H1 (cell line): ENCODE results near the gene COL11A1. TPM values are rescaled to one million over a fixed set of nuclear protein-coding genes. Genes with fewer than 3 reads are reported as not detected.

ENCODE experiments used
- CHD2 ChIP-seq: IDR thresholded peaks from 2 replicates; pipeline ENCODE4 v1.6.1; 2012; ENCODE audit warnings: low read length, improper control_type of control experiment
- EP300 ChIP-seq, 2 experiments: IDR thresholded peaks; 1 replicate in 1 of 2; 2 replicates in 1 of 2; pipeline ENCODE4 v1.6.1; 2011 to 2012; ENCODE audit warnings: low read depth in 2 of 2, low read length in 2 of 2, mild to moderate bottlenecking in 2 of 2, borderline replicate concordance in 1 of 2, inconsistent platforms in 1 of 2, moderate library complexity in 1 of 2
- GABPA ChIP-seq: IDR thresholded peaks from 2 replicates; pipeline ENCODE4 v1.6.1; 2011; ENCODE audit warnings: mild to moderate bottlenecking, low read length, moderate library complexity, borderline replicate concordance; ENCODE audit not compliant: insufficient read depth
- PHF8 ChIP-seq: fragments of 200-600 bp; sonication (generic); conservative IDR thresholded peaks from 2 replicates; pipeline ENCODE4 v1.7.1; 2012; ENCODE audit warnings: low read depth, mild to moderate bottlenecking, inconsistent platforms, low read length, moderate library complexity
- RXRA ChIP-seq: IDR thresholded peaks from 2 replicates; pipeline ENCODE4 v1.6.1; 2011; ENCODE audit warnings: low read depth, mild to moderate bottlenecking, low read length, moderate library complexity; ENCODE audit not compliant: insufficient read depth
- SAP30 ChIP-seq: fragments of 300-600 bp; sonication (generic); IDR thresholded peaks from 2 replicates; pipeline ENCODE4 v1.7.1; 2012; ENCODE audit warnings: low read length, moderate library complexity, mild to moderate bottlenecking, inconsistent platforms; ENCODE audit not compliant: insufficient read depth, insufficient replicate concordance
- SP1 ChIP-seq: IDR thresholded peaks from 2 replicates; pipeline ENCODE4 v1.6.1; 2011; ENCODE audit warnings: low read depth, low read length
- polyA plus RNA-seq, 7 experiments: library from polyadenylated mRNA; depleted of rRNA in 3 of 7; stranded (reverse) in 5 of 7; unstranded in 2 of 7; fragments of >200 nt in 5 of 7; fragments of 200-250 nt in 2 of 7; gene quantifications; 1 replicate in 5 of 7; 2 replicates in 1 of 7; 4 replicates in 1 of 7; pipeline versions ENCODE4 v1.2.1 to v1.2.3, GENCODE V29; 2011 to 2013; ENCODE audit warnings: missing spikeins in 2 of 7, mixed read lengths in 2 of 7
- total RNA-seq: library from RNA; stranded (reverse); fragmentation: NEBNext Ultra II Directional; extraction: Animal tissue kit (Norgen Biotek cat#: 25700); gene quantifications from 2 replicates; pipeline ENCODE4 v1.2.1, GENCODE V29; 2021

The COL11A1 gene
- total and polyA plus RNA-seq, 2 of the 8 experiments (the other 6 are each of a cell fraction or from before 2014, with no cell fraction given) = 4.0 to 27.9 TPM

- TF ChIP-seq SAP30 = peak; percentile 45
- no peak for TF ChIP-seq EP300 (IDR thresholded peaks at IDR 0.05; ENCODE audit: borderline replicate concordance in 1 of 2, low read depth in 2 of 2, low read length in 2 of 2)
- no peak for TF ChIP-seq GABPA
- no peak for TF ChIP-seq CHD2
- no peak; the same call in 1 of the 2 replicates for TF ChIP-seq PHF8
- no peak for TF ChIP-seq RXRA
- 0 out of 2 replicates have a peak, but pooled peaks have one; percentile 15 for TF ChIP-seq SP1
Observed at GRCh38 chr1:103108376-103109150, at the start of gene COL11A1 (continued).
